ENCODE results near the gene DSG2. TPM values are rescaled to one million over a fixed set of nuclear protein-coding genes. Genes with fewer than 3 reads are reported as not detected.

Gene DSG2
- total and polyA plus RNA-seq, 2 of the 4 experiments (the other 2 are of a cell fraction), result 1.8 to 2.3 TPM

DNA sequence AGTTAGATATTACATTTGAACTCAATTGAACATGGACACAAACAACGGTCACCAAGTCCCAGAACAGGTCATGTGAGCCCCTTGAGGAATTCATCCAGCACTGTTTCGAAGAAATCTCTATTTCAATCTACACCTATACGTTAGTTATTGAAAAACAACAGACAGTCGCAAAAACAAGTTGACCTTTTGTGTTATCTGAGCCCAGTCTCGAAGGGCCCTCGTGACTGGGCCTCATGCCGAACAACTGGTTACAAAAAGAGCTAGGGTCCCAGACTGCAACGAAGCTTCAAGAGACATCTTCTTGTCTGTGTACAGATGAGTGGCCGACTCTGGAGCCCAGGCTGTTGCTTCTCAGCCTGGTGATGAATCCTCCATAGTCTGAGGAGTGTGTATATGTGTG lies 5.3 kb upstream of the DSG2 start:
- WGBS, 2 experiments (ENCODE audit: extremely low coverage in 2 of 2, insufficient read length in 1 of 2), result 91% methylated on average over 5 of the region's 9 CpGs; no CpG with 5 or more reads in 1 of the 2 experiments
- no peak overlapping the region for H2BK120ac ChIP-seq (ENCODE audit: low read depth, low read length)
- H4K8ac ChIP-seq (ENCODE audit: low read depth in 2 of 2, low read length in 2 of 2), result no peak overlapping the region
- no peak overlapping the region for H3K9ac ChIP-seq (ENCODE audit: low read depth, low read length)
- ChIA-PET POLR2A (ENCODE audit: unreplicated experiment) (no interaction called here), CTCF (interaction anchor here (0.6 kb wide), 1 partner anchor 143 kb away, joined by 3 read pairs; no protein-coding TSS in a partner anchor)
- no peak overlapping the region for H3K18ac ChIP-seq (ENCODE audit: low read depth, low read length)
- H3K27me3 ChIP-seq (ENCODE audit: control insufficient read depth, insufficient read depth, low read length), result peaks cover 3% of the 10 kb centered on the region; the same call in 1 of the 2 replicates
- no peak overlapping the region for H3K4ac ChIP-seq (ENCODE audit: low read depth, low read length)
- no peak for TF ChIP-seq CEBPB (IDR thresholded peaks at IDR 0.05; ENCODE audit: low read depth, low read length)
- TF ChIP-seq SMC3 (IDR thresholded peaks at IDR 0.05; ENCODE audit: low read depth, low read length), result no peak
- TF ChIP-seq CTCF (conservative IDR thresholded peaks at IDR 0.05; ENCODE audit: low read depth, low read length), result no peak
- H4K5ac ChIP-seq (ENCODE audit: low read depth, low read length), result no peak overlapping the region
- no peak for DNase-seq
- no peaks in the 10 kb centered on the region for H4K20me1 ChIP-seq (ENCODE audit: insufficient read depth, low read length)
- H3K9me3 ChIP-seq (ENCODE audit: control insufficient read depth, insufficient read depth, low read length), result no peaks in the 10 kb centered on the region
- in situ Hi-C loops (cut with MboI; ENCODE audit: low sequenced_read_pairs) (no loop called here), dilution Hi-C loops (cut with HindIII; ENCODE audit: low sequenced_read_pairs, unreplicated experiment) (no loop called here), intact Hi-C loops (cut with micrococcal nuclease) (no loop called here)
- H2AFZ ChIP-seq (replicated peaks; ENCODE audit: low read length, poor library complexity), result no peak overlapping the region
- no peak overlapping the region for H3K14ac ChIP-seq (replicated peaks; ENCODE audit: low read depth, low read length)
- H3K4me2 ChIP-seq (ENCODE audit: low read depth, low read length), result no peak overlapping the region
- no peak overlapping the region for H4K91ac ChIP-seq (ENCODE audit: insufficient read depth, low read depth, low read length)
- H2BK20ac ChIP-seq (ENCODE audit: low read depth, low read length), result no peak overlapping the region
- no peaks in the 10 kb centered on the region for H3K36me3 ChIP-seq (ENCODE audit: control insufficient read depth, insufficient read depth, low read length)
- no peak for ATAC-seq (ENCODE audit: low read depth)
- no TSS peak for BruUV-seq (replicated peaks)
- no peaks in the 10 kb centered on the region for H3K4me1 ChIP-seq (ENCODE audit: control insufficient read depth, insufficient read depth, low read length)
- H3K4me3 ChIP-seq (ENCODE audit: insufficient read depth, low read depth, low read length), result no peak overlapping the region
- H3K23ac ChIP-seq (ENCODE audit: low read depth, low read length), result no peak overlapping the region
- H3K79me1 ChIP-seq (ENCODE audit: low read depth in 1 of 2, low read length in 2 of 2), result no peaks in the 10 kb centered on the region
- H3K9me1 ChIP-seq (ENCODE audit: insufficient read depth, low read length), result no peaks in the 10 kb centered on the region
- no peak overlapping the region for H2BK5ac ChIP-seq (ENCODE audit: low read depth, low read length, poor library complexity, severe bottlenecking)
- H2AK9ac ChIP-seq (replicated peaks; ENCODE audit: low read depth, low read length, poor library complexity), result no peak overlapping the region
- H3K27ac ChIP-seq (ENCODE audit: insufficient read depth, low read length), result no peak overlapping the region
- no peak overlapping the region for H3K56ac ChIP-seq (ENCODE audit: extremely low read depth, insufficient read depth, low read length)
- H2AK5ac ChIP-seq (ENCODE audit: low read depth, low read length), result no peak overlapping the region
- no peak overlapping the region for H2BK15ac ChIP-seq (ENCODE audit: low read depth, low read length)

All from IMR-90 (cell line).